Vagina (tissue), 2 donors: ENCODE results near the gene ACSF3.

Experiments
- POLR2A ChIP-seq, 2 donors: fragments of 450-650 bp; IDR thresholded peaks; one replicate each; pipeline ENCODE4 v1.6.1; 2017; ENCODE audit warnings: antibody characterized with exemption in 2 of 2, mild to moderate bottlenecking in 2 of 2, moderate library complexity in 2 of 2
- POLR2AphosphoS5 ChIP-seq, 2 donors: sonication (generic); formaldehyde crosslinking; IDR thresholded peaks; one replicate each; pipeline ENCODE4 v1.9.0; 2017; ENCODE audit warnings: antibody characterized with exemption in 2 of 2, mild to moderate bottlenecking in 2 of 2, low read depth in 1 of 2; ENCODE audit not compliant: insufficient read depth in 1 of 2
- TF ChIP-seq, protein P1 (sequence below), 3 experiments: fragments of 450-650 bp in 2 of 3; fragments of 200-600 bp in 1 of 3; sonication (generic) in 1 of 3; IDR thresholded peaks; one replicate each; pipeline ENCODE4 v1.5.1; 2017 to 2019; ENCODE audit warnings: antibody characterized with exemption in 3 of 3, mild to moderate bottlenecking in 2 of 3, moderate library complexity in 2 of 3

DNA sequence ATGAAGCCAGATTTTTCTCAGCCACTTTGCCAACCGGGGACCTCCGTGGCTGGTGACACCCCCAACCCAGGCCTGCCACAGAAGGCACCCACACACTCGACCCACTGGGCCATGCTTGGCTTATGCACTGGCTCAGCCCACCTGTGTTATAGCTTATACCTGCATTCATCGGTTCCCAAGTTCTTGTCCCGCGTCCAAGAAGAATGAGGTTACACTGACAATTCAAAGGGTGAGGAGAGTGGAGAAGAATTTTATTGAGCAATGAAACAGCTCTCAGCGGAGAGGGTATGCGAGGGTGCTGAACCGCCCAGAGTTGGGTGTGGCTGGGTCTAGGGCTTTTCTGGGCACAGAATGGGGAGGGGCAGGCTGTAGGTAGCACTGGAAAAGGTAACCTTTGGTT, 55.7 kb downstream of the ACSF3 start:
- TF ChIP-seq, protein P1, sequence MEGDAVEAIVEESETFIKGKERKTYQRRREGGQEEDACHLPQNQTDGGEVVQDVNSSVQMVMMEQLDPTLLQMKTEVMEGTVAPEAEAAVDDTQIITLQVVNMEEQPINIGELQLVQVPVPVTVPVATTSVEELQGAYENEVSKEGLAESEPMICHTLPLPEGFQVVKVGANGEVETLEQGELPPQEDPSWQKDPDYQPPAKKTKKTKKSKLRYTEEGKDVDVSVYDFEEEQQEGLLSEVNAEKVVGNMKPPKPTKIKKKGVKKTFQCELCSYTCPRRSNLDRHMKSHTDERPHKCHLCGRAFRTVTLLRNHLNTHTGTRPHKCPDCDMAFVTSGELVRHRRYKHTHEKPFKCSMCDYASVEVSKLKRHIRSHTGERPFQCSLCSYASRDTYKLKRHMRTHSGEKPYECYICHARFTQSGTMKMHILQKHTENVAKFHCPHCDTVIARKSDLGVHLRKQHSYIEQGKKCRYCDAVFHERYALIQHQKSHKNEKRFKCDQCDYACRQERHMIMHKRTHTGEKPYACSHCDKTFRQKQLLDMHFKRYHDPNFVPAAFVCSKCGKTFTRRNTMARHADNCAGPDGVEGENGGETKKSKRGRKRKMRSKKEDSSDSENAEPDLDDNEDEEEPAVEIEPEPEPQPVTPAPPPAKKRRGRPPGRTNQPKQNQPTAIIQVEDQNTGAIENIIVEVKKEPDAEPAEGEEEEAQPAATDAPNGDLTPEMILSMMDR (IDR thresholded peaks at IDR 0.05), result no peak
- TF ChIP-seq POLR2A (IDR thresholded peaks at IDR 0.05) (no peak), POLR2AphosphoS5 (IDR thresholded peaks at IDR 0.05; ENCODE audit: insufficient read depth in 1 of 2, low read depth in 1 of 2) (no peak)
